MM.1S (cell line): ENCODE data around the gene SBF1.

ENCODE experiments used
- DNase-seq: peaks from one replicate; pipeline ENCODE4 v3.0.0-alpha.2; 2015
- H2AFZ ChIP-seq: fragments of 300-600 bp; sonication (generic); 2 replicates; pipeline ENCODE4 v1.6.0; 2016; ENCODE audit warnings: antibody characterized with exemption, low read length
- H3F3A ChIP-seq: fragments of 300-600 bp; sonication (generic); 2 replicates; pipeline ENCODE4 v1.6.1; 2016; ENCODE audit warnings: mild to moderate bottlenecking, antibody characterized with exemption, low read length, moderate library complexity, mixed read lengths; ENCODE audit not compliant: insufficient read depth
- H3K27ac ChIP-seq: fragments of 300-600 bp; sonication (generic); 2 replicates; pipeline ENCODE4 v1.5.1; 2016; ENCODE audit warnings: mild to moderate bottlenecking, low read length
- H3K27me3 ChIP-seq: fragments of 300-600 bp; sonication (generic); replicated peaks from 2 replicates; pipeline ENCODE4 v1.6.0; 2016; ENCODE audit warnings: low read length; ENCODE audit not compliant: insufficient read depth
- H3K36me3 ChIP-seq: fragments of 300-600 bp; sonication (generic); replicated peaks from 2 replicates; pipeline ENCODE4 v1.6.1; 2016; ENCODE audit warnings: mild to moderate bottlenecking, low read length, mixed read lengths; ENCODE audit not compliant: insufficient read depth
- H3K4me1 ChIP-seq: fragments of 300-600 bp; sonication (generic); 2 replicates; pipeline ENCODE4 v1.6.1; 2016; ENCODE audit warnings: low read length, mixed read lengths
- H3K4me2 ChIP-seq: fragments of 300-600 bp; sonication (generic); 2 replicates; pipeline ENCODE4 v1.6.0; 2016; ENCODE audit warnings: low read depth, low read length
- H3K4me3 ChIP-seq: fragments of 300-600 bp; sonication (generic); 2 replicates; pipeline ENCODE4 v1.5.1; 2016; ENCODE audit warnings: low read length, mixed read lengths
- H3K79me2 ChIP-seq: fragments of 300-600 bp; sonication (generic); 2 replicates; pipeline ENCODE4 v1.6.1; 2016; ENCODE audit warnings: mixed run types, low read length, mixed read lengths
- H3K9ac ChIP-seq: fragments of 300-600 bp; sonication (generic); 2 replicates; pipeline ENCODE4 v1.6.1; 2016; ENCODE audit warnings: low read length, mixed read lengths
- H3K9me2 ChIP-seq: fragments of 300-600 bp; sonication (generic); replicated peaks from 2 replicates; pipeline ENCODE4 v1.6.1; 2016; ENCODE audit warnings: mild to moderate bottlenecking, low read length, mixed read lengths; ENCODE audit not compliant: insufficient read depth
- H3K9me3 ChIP-seq: fragments of 300-600 bp; sonication (generic); replicated peaks from 2 replicates; pipeline ENCODE4 v1.6.1; 2016; ENCODE audit warnings: mild to moderate bottlenecking, low read length, mixed read lengths; ENCODE audit not compliant: insufficient read depth
- H4K20me1 ChIP-seq: fragments of 300-600 bp; sonication (generic); 2 replicates; pipeline ENCODE4 v1.6.1; 2016; ENCODE audit warnings: mild to moderate bottlenecking, low read length, moderate library complexity, mixed read lengths; ENCODE audit not compliant: insufficient read depth
- CTCF ChIP-seq: fragments of 300-600 bp; sonication (generic); IDR thresholded peaks from 2 replicates; pipeline ENCODE4 v1.5.1; 2016; ENCODE audit warnings: antibody characterized with exemption, low read length, mixed read lengths
- EZH2 ChIP-seq: fragments of 300-600 bp; sonication (generic); optimal IDR thresholded peaks from 2 replicates; pipeline ENCODE3; 2017; ENCODE audit warnings: low read depth, mild to moderate bottlenecking, antibody characterized with exemption, low read length, mixed read lengths
- EZH2phosphoT487 ChIP-seq: fragments of 300-600 bp; sonication (generic); IDR thresholded peaks from 2 replicates; pipeline ENCODE4 v1.6.1; 2018; ENCODE audit warnings: antibody characterized with exemption, low read length

SBF1 gene

GRCh38 chr22:50463188-50463900 lies 11.5 kb downstream of the SBF1 start:
- Histone ChIP-seq H3K4me3 (no peak overlapping the region), H3K79me2 (peaks cover 12% of the 10 kb centered on the region), H3K36me3 (no peaks in the 10 kb centered on the region; the same call in none of the 2 replicates), H3K4me2 (no peak overlapping the region), H3K4me1 (no peaks in the 10 kb centered on the region), H3K27me3 (no peaks in the 10 kb centered on the region), H2AFZ (no peak overlapping the region), H3F3A (no peaks in the 10 kb centered on the region), H4K20me1 (no peaks in the 10 kb centered on the region), H3K27ac (no peak overlapping the region), H3K9me2 (no peaks in the 10 kb centered on the region), H3K9me3 (no peaks in the 10 kb centered on the region), H3K9ac (no peak overlapping the region)
- no peak for DNase-seq
- TF ChIP-seq EZH2phosphoT487 (no peak), EZH2 (no peak), CTCF (no peak)

DNA sequence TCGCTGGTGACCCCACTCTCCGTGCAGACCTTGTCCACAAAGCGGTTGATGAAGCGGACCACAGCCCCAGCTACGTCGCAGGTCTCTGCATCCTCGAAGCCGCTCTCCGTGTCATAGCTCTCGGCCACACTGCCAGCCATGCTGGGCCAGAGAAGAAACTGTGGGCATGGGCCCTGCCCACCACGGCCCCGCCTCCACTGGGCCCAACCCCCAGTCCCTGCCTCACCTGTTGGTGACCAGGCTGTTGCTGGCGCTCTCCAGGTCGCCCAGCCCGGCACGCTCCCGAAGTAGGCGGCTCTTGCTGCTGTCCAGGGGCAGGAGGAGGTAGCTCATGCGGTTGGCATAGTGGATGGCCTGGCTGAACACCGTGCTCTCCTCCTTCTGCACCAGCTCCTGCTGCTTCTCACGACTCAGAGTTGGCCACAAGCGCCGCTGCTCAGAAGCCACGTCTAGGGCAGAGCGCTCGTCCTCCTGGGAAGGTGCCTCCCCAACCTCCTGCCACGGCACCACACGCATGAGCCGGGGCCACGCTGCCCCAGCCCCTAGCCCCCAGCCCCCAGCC lies 12.8 kb downstream of the SBF1 start:
- H3K9me2 ChIP-seq: no peaks in the 10 kb centered on the region
- H3K9me3 ChIP-seq: no peaks in the 10 kb centered on the region
- no peaks in the 10 kb centered on the region for H3K79me2 ChIP-seq
- H3K4me1 ChIP-seq: no peaks in the 10 kb centered on the region
- TF ChIP-seq EZH2phosphoT487: no peak
- no peak for TF ChIP-seq EZH2
- TF ChIP-seq CTCF: no peak
- H3K27ac ChIP-seq: no peak overlapping the region
- DNase-seq: no peak
- H4K20me1 ChIP-seq: no peaks in the 10 kb centered on the region
- H3K4me2 ChIP-seq: no peak overlapping the region
- no peak overlapping the region for H3K4me3 ChIP-seq
- no peak overlapping the region for H2AFZ ChIP-seq
- no peaks in the 10 kb centered on the region for H3K27me3 ChIP-seq
- no peak overlapping the region for H3K9ac ChIP-seq
- H3F3A ChIP-seq: no peaks in the 10 kb centered on the region
- H3K36me3 ChIP-seq: no peaks in the 10 kb centered on the region; the same call in none of the 2 replicates

GRCh38 chr22:50461536-50461935 lies 13.3 kb downstream of the SBF1 start:
- H3K4me1 ChIP-seq: no peaks in the 10 kb centered on the region
- no peaks in the 10 kb centered on the region; the same call in none of the 2 replicates for H3K36me3 ChIP-seq
- no peaks in the 10 kb centered on the region for H3K9me2 ChIP-seq
- no peaks in the 10 kb centered on the region for H3K27me3 ChIP-seq
- no peak for TF ChIP-seq EZH2
- TF ChIP-seq EZH2phosphoT487: no peak
- TF ChIP-seq CTCF: no peak
- no peaks in the 10 kb centered on the region for H3K79me2 ChIP-seq
- no peak overlapping the region for H3K27ac ChIP-seq
- H4K20me1 ChIP-seq: no peaks in the 10 kb centered on the region
- H3K4me3 ChIP-seq: no peak overlapping the region
- no peaks in the 10 kb centered on the region for H3F3A ChIP-seq
- DNase-seq: no peak
- no peak overlapping the region for H2AFZ ChIP-seq
- no peaks in the 10 kb centered on the region for H3K9me3 ChIP-seq
- no peak overlapping the region for H3K4me2 ChIP-seq
- no peak overlapping the region for H3K9ac ChIP-seq
